H1 (cell line): Measurements from ENCODE around the gene SPHKAP. TPM values are rescaled to one million over a fixed set of nuclear protein-coding genes. Genes with fewer than 3 reads are reported as not detected.
A peak's percentile ranks its signal among the peaks of the same experiment; 100 is the strongest.

ENCODE experiments used
- CTCF ChIA-PET: fragments of 300-600 bp; sonication (Branson Sonifier 250); formaldehyde crosslinking; loops from one replicate; lab custom pipeline; 2021; ENCODE audit not compliant: partially characterized antibody; lab: Charles Lee
- POLR2A ChIA-PET: fragments of 300-600 bp; sonication (Branson Sonifier 250); formaldehyde crosslinking; loops from one replicate; lab custom pipeline; 2021; ENCODE audit warnings: inconsistent platforms; ENCODE audit not compliant: partially characterized antibody; lab: Charles Lee
- DNase-seq, 2 experiments: peaks; one replicate each; pipeline versions ENCODE4 v3.0.0 to v3.0.0-alpha.2; 2010 to 2022; ENCODE audit warnings: low spot score in 2 of 2, low read depth in 1 of 2, mixed read lengths in 1 of 2
- FAIRE-seq: peaks from 2 replicates; lab custom pipeline; 2011; peaks lifted over from hg19 to GRCh38; lab: Jason Lieb, UNC
- H2AFZ ChIP-seq: 2 replicates; pipeline ENCODE4 v1.8.1; 2012; ENCODE audit warnings: low read length, inconsistent platforms
- H2AK5ac ChIP-seq: 2 replicates; pipeline ENCODE4 v1.6.1; 2013; ENCODE audit warnings: low read depth, low read length
- H2BK120ac ChIP-seq: replicated peaks from 2 replicates; pipeline ENCODE3; 2013; ENCODE audit warnings: low read depth, low read length, inconsistent platforms
- H2BK12ac ChIP-seq: 2 replicates; pipeline ENCODE4 v1.6.1; 2013; ENCODE audit warnings: low read depth, low read length
- H2BK15ac ChIP-seq: 2 replicates; pipeline ENCODE4 v1.6.1; 2013; ENCODE audit warnings: low read length
- H2BK20ac ChIP-seq: 2 replicates; pipeline ENCODE4 v1.6.1; 2013; ENCODE audit warnings: low read length
- H2BK5ac ChIP-seq: 2 replicates; pipeline ENCODE4 v1.6.1; 2013; ENCODE audit warnings: low read depth, low read length
- H3K14ac ChIP-seq: 2 replicates; pipeline ENCODE4 v1.6.1; 2013; ENCODE audit warnings: inconsistent platforms; ENCODE audit not compliant: insufficient read length
- H3K18ac ChIP-seq: 2 replicates; pipeline ENCODE4 v1.6.1; 2013; ENCODE audit warnings: low read length; ENCODE audit errors: extremely low read depth
- H3K23ac ChIP-seq: 2 replicates; pipeline ENCODE4 v1.6.1; 2013; ENCODE audit warnings: inconsistent platforms; ENCODE audit not compliant: insufficient read length
- H3K23me2 ChIP-seq: 2 replicates; pipeline ENCODE4 v1.6.1; 2013; ENCODE audit warnings: low read depth, low read length
- H3K27ac ChIP-seq: 2 replicates; pipeline ENCODE4 v1.6.1; 2011; ENCODE audit warnings: low read depth, low read length, inconsistent platforms
- H3K27me3 ChIP-seq, 4 experiments: replicated peaks in 1 of 4; 1 replicate in 1 of 4; 2 replicates in 3 of 4; pipeline versions ENCODE4 v1.6.1 to v1.8.1; 2011 to 2013; ENCODE audit warnings: low read length in 3 of 4, mild to moderate bottlenecking in 3 of 4, inconsistent platforms in 2 of 4, mixed read lengths in 2 of 4, moderate library complexity in 1 of 4; ENCODE audit not compliant: control insufficient read depth in 3 of 4, insufficient read depth in 3 of 4; ENCODE audit errors: extremely low read depth in 1 of 4
- H3K36me3 ChIP-seq, 4 experiments: 2 replicates each; pipeline versions ENCODE4 v1.6.1 to v1.8.1; 2011 to 2013; ENCODE audit warnings: mild to moderate bottlenecking in 4 of 4, low read length in 3 of 4, moderate library complexity in 2 of 4, control low read depth in 1 of 4, inconsistent platforms in 1 of 4; ENCODE audit not compliant: insufficient read depth in 4 of 4, control insufficient read depth in 2 of 4
- H3K4ac ChIP-seq: replicated peaks from 2 replicates; pipeline ENCODE3; 2013; ENCODE audit warnings: low read length, low read depth, mixed read lengths, inconsistent platforms; ENCODE audit not compliant: insufficient read length
- H3K4me1 ChIP-seq, 4 experiments: replicated peaks in 1 of 4; 1 replicate in 1 of 4; 2 replicates in 3 of 4; pipeline versions ENCODE4 v1.6.1 to v1.8.1; 2011 to 2013; ENCODE audit warnings: low read length in 3 of 4, inconsistent platforms in 2 of 4, mixed read lengths in 1 of 4; ENCODE audit not compliant: insufficient read depth in 4 of 4, control insufficient read depth in 3 of 4
- H3K4me2 ChIP-seq, 2 experiments: 2 replicates each; pipeline versions ENCODE4 v1.6.1 to v1.8.1; 2011 to 2013; ENCODE audit warnings: low read depth in 2 of 2, low read length in 2 of 2, control low read depth in 1 of 2, inconsistent platforms in 1 of 2, mild to moderate bottlenecking in 1 of 2; ENCODE audit not compliant: insufficient read depth in 1 of 2
- H3K4me3 ChIP-seq, 4 experiments: fragments of 200-600, 300-600 bp in 1 of 4; sonication (generic), shearing (Covaris generic), sonication (Bioruptor Twin) in 1 of 4; 2 replicates each; pipeline versions ENCODE4 v1.5.1 to v1.8.1; 2011 to 2016; ENCODE audit warnings: low read length in 4 of 4, low read depth in 3 of 4, control low read depth in 2 of 4, inconsistent platforms in 2 of 4, mild to moderate bottlenecking in 2 of 4, mixed read lengths in 1 of 4, moderate library complexity in 1 of 4; ENCODE audit not compliant: insufficient read depth in 2 of 4; ENCODE audit errors: extremely low read depth in 1 of 4
- H3K56ac ChIP-seq: replicated peaks from 2 replicates; pipeline ENCODE3; 2013; ENCODE audit warnings: low read depth, mild to moderate bottlenecking, mixed read lengths, low read length, inconsistent platforms; ENCODE audit not compliant: insufficient read length
- H3K79me1 ChIP-seq: 2 replicates; pipeline ENCODE4 v1.6.1; 2013; ENCODE audit warnings: low read depth, low read length, control low read depth
- H3K79me2 ChIP-seq, 2 experiments: 2 replicates each; pipeline versions ENCODE4 v1.6.1 to v1.8.1; 2012 to 2013; ENCODE audit warnings: low read length in 2 of 2, mild to moderate bottlenecking in 2 of 2, inconsistent platforms in 1 of 2; ENCODE audit not compliant: insufficient read depth in 2 of 2, control insufficient read depth in 1 of 2
- H3K9ac ChIP-seq, 4 experiments: replicated peaks in 1 of 4; 1 replicate in 1 of 4; 2 replicates in 3 of 4; pipeline versions ENCODE4 v1.6.1 to v1.8.1; 2011 to 2013; ENCODE audit warnings: low read depth in 3 of 4, low read length in 3 of 4, control low read depth in 2 of 4, mild to moderate bottlenecking in 2 of 4, moderate library complexity in 2 of 4, inconsistent platforms in 1 of 4; ENCODE audit errors: extremely low read depth in 1 of 4
- H3K9me3 ChIP-seq, 2 experiments: 2 replicates each; pipeline versions ENCODE4 v1.6.1 to v1.8.1; 2012 to 2013; ENCODE audit warnings: mild to moderate bottlenecking in 2 of 2, moderate library complexity in 2 of 2, control low read depth in 1 of 2, inconsistent platforms in 1 of 2, low read depth in 1 of 2, low read length in 1 of 2, mixed read lengths in 1 of 2; ENCODE audit not compliant: insufficient read depth in 2 of 2
- H4K20me1 ChIP-seq, 2 experiments: replicated peaks in 1 of 2; 2 replicates each; pipeline versions ENCODE3 to v1.8.1; 2011 to 2013; ENCODE audit warnings: inconsistent platforms in 2 of 2, low read length in 2 of 2, mild to moderate bottlenecking in 1 of 2; ENCODE audit not compliant: insufficient read depth in 2 of 2, control insufficient read depth in 1 of 2
- H4K5ac ChIP-seq: 2 replicates; pipeline ENCODE4 v1.6.1; 2013; ENCODE audit warnings: low read length, low read depth, mixed read lengths, inconsistent platforms; ENCODE audit not compliant: insufficient read length
- H4K8ac ChIP-seq: 2 replicates; pipeline ENCODE4 v1.8.0; 2013; ENCODE audit warnings: mild to moderate bottlenecking, moderate library complexity, low read length, inconsistent platforms; ENCODE audit not compliant: insufficient read depth; ENCODE audit errors: extremely low read depth
- H4K91ac ChIP-seq: replicated peaks from 2 replicates; pipeline ENCODE3; 2013; ENCODE audit warnings: low read length, mixed read lengths, inconsistent platforms; ENCODE audit not compliant: insufficient read length
- CBX5 ChIP-seq: fragments of 300-800, 300-1000 bp; sonication (generic); IDR thresholded peaks from 2 replicates; pipeline ENCODE4 v1.7.1; 2016; ENCODE audit warnings: antibody characterized with exemption, low read length, low read depth
- CTCF ChIP-seq, 3 experiments: IDR thresholded peaks; 1 replicate in 2 of 3; 2 replicates in 1 of 3; pipeline versions ENCODE4 v1.5.1 to v1.6.1; 2011; ENCODE audit warnings: low read length in 3 of 3, mild to moderate bottlenecking in 3 of 3, inconsistent platforms in 2 of 3, low read depth in 1 of 3, moderate library complexity in 1 of 3; ENCODE audit not compliant: insufficient read depth in 1 of 3; ENCODE audit errors: control extremely low read depth in 1 of 3
- EZH2 ChIP-seq: fragments of 200-600 bp; sonication (generic); IDR thresholded peaks from 2 replicates; pipeline ENCODE4 v1.7.1; 2012; ENCODE audit warnings: low read depth, mild to moderate bottlenecking, moderate library complexity, low read length, inconsistent platforms; ENCODE audit not compliant: severe bottlenecking
- HDAC6 ChIP-seq: IDR thresholded peaks from one replicate; pipeline ENCODE4 v1.7.1; 2012; ENCODE audit warnings: low read depth, mild to moderate bottlenecking, inconsistent platforms, low read length, moderate library complexity
- JUND ChIP-seq: IDR thresholded peaks from 2 replicates; pipeline ENCODE4 v1.6.1; 2011; ENCODE audit warnings: mild to moderate bottlenecking, improper control_type of control experiment, low read length
- NRF1 ChIP-seq: IDR thresholded peaks from 2 replicates; pipeline ENCODE4 v1.6.1; 2011; ENCODE audit warnings: mild to moderate bottlenecking, low read depth, low read length, improper control_type of control experiment
- POLR2AphosphoS5 ChIP-seq: IDR thresholded peaks from 2 replicates; pipeline ENCODE4 v1.6.1; 2011; ENCODE audit warnings: low read depth, low read length
- POU5F1 ChIP-seq: IDR thresholded peaks from 2 replicates; pipeline ENCODE4 v1.6.1; 2011; ENCODE audit warnings: low read depth, mild to moderate bottlenecking, low read length, moderate library complexity
- RAD21 ChIP-seq, 2 experiments: IDR thresholded peaks in 1 of 2; conservative IDR thresholded peaks in 1 of 2; 2 replicates each; pipeline ENCODE4 v1.6.1; 2011; ENCODE audit warnings: low read depth in 2 of 2, low read length in 2 of 2, improper control_type of control experiment in 1 of 2, inconsistent platforms in 1 of 2, mild to moderate bottlenecking in 1 of 2, moderate library complexity in 1 of 2
- RNF2 ChIP-seq: fragments of 200-900, 300-1000 bp; sonication (generic); IDR thresholded peaks from 2 replicates; pipeline ENCODE4 v1.7.1; 2016; ENCODE audit warnings: borderline replicate concordance, low read depth, mild to moderate bottlenecking, antibody characterized with exemption, low read length; ENCODE audit not compliant: poor library complexity, severe bottlenecking; ENCODE audit errors: missing control alignments
- ZNF274 ChIP-seq: IDR thresholded peaks from 2 replicates; pipeline ENCODE4 v1.7.0; 2012; ENCODE audit warnings: low read length, borderline replicate concordance; ENCODE audit errors: extremely low read depth
- WGBS, 2 experiments: shearing (Covaris generic) in 1 of 2; methylation state at CpG; one replicate each; pipeline versions ENCODE4 v1.1.6 to v1.1.7; 2013 to 2015; ENCODE audit warnings: low lambda C conversion rate in 2 of 2, mixed read lengths in 2 of 2, inconsistent platforms in 1 of 2, low coverage in 1 of 2, missing lambda C conversion rate in 1 of 2; ENCODE audit not compliant: insufficient replicate concordance in 2 of 2, insufficient coverage in 1 of 2, insufficient read length in 1 of 2; ENCODE audit errors: extremely low coverage in 1 of 2, missing lambda C conversion rate in 1 of 2; 5-methylcytosine and 5-hydroxymethylcytosine counted together
- polyA plus RNA-seq, 7 experiments: library from polyadenylated mRNA; depleted of rRNA in 3 of 7; stranded (reverse) in 5 of 7; unstranded in 2 of 7; fragments of >200 nt in 5 of 7; fragments of 200-250 nt in 2 of 7; gene quantifications; 1 replicate in 5 of 7; 2 replicates in 1 of 7; 4 replicates in 1 of 7; pipeline versions ENCODE4 v1.2.1 to v1.2.3, GENCODE V29; 2011 to 2013; ENCODE audit warnings: missing spikeins in 2 of 7, mixed read lengths in 2 of 7
- total RNA-seq: library from RNA; stranded (reverse); fragmentation: NEBNext Ultra II Directional; extraction: Animal tissue kit (Norgen Biotek cat#: 25700); gene quantifications from 2 replicates; pipeline ENCODE4 v1.2.1, GENCODE V29; 2021

SPHKAP gene
- total and polyA plus RNA-seq, 2 of the 8 experiments (the other 6 are each of a cell fraction or from before 2014, with no cell fraction given), result 0.02 TPM; not detected in 1

GRCh38 chr2:228016402-228016801 lies 165.1 kb downstream of the SPHKAP start:
- H4K8ac ChIP-seq, result no peak overlapping the region
- no peaks in the 10 kb centered on the region for H4K20me1 ChIP-seq
- no peaks in the 10 kb centered on the region for H3K79me1 ChIP-seq
- no peak overlapping the region for H3K4me3 ChIP-seq
- FAIRE-seq, result no peak
- H3K36me3 ChIP-seq, result no peaks in the 10 kb centered on the region
- no peak overlapping the region for H3K4me2 ChIP-seq
- no peak overlapping the region for H3K4ac ChIP-seq
- H2BK120ac ChIP-seq, result no peak overlapping the region
- H3K14ac ChIP-seq, result no peak overlapping the region
- H3K79me2 ChIP-seq, result no peaks in the 10 kb centered on the region
- no peak overlapping the region; a peak in 2 of 7 replicates for H3K9ac ChIP-seq
- H2BK15ac ChIP-seq, result no peak overlapping the region
- H2BK5ac ChIP-seq, result no peak overlapping the region
- H3K9me3 ChIP-seq, result no peaks in the 10 kb centered on the region
- H2BK20ac ChIP-seq, result no peak overlapping the region
- H2AK5ac ChIP-seq, result no peak overlapping the region
- DNase-seq, result no peak
- no peak overlapping the region for H3K56ac ChIP-seq
- 72% methylated on average over 10 of the region's 10 CpGs; no CpG with 5 or more reads in 1 of the 2 experiments for WGBS, 2 experiments
- peaks cover 0 to 5% (median 1%) of the 10 kb centered on the region in 4 experiments; a peak in 4 of 7 replicates for H3K4me1 ChIP-seq
- no peaks in the 10 kb centered on the region for H3K27me3 ChIP-seq
- no peak overlapping the region for H4K5ac ChIP-seq
- H2AFZ ChIP-seq, result peak overlapping the region; percentile 95; the same call in 1 of the 2 replicates
- no peak overlapping the region for H3K23ac ChIP-seq
- no peak overlapping the region for H3K27ac ChIP-seq
- POLR2A ChIA-PET, result no interaction called here
- no peak overlapping the region for H2BK12ac ChIP-seq
- H3K18ac ChIP-seq, result 0 out of 2 replicates have a peak overlapping the region, but pooled peaks have one; percentile 5
- H3K23me2 ChIP-seq, result no peaks in the 10 kb centered on the region
- CTCF ChIA-PET, result interaction anchor here (1.4 kb wide), 2 partner anchors 10 to 24 kb away, joined by 3 to 4 read pairs; no protein-coding TSS in a partner anchor
- H4K91ac ChIP-seq, result no peak overlapping the region
- no peak for TF ChIP-seq CBX5
- no peak for TF ChIP-seq POLR2AphosphoS5
- no peak for TF ChIP-seq HDAC6
- TF ChIP-seq NRF1, result no peak
- no peak for TF ChIP-seq CTCF (IDR thresholded peaks at IDR 0.05; ENCODE audit: control extremely low read depth in 1 of 3, insufficient read depth in 1 of 3, low read depth in 1 of 3, low read length in 3 of 3)
- TF ChIP-seq RNF2, result no peak
- TF ChIP-seq ZNF274, result no peak
- no peak for TF ChIP-seq RAD21 (IDR thresholded peaks at IDR 0.05 in 1 of 2, conservative IDR thresholded peaks at IDR 0.05 in 1 of 2; ENCODE audit: low read depth in 2 of 2, low read length in 2 of 2)
- TF ChIP-seq EZH2, result no peak
- TF ChIP-seq POU5F1, result no peak
- no peak for TF ChIP-seq JUND
